ENCODE data around the gene IGFL2. TPM values are rescaled to one million over a fixed set of nuclear protein-coding genes. Genes with fewer than 3 reads are reported as not detected.

IGFL2 gene
- total and polyA plus RNA-seq, 9 of the 15 experiments (the other 6 are each of a cell fraction or from before 2014, with no cell fraction given), result 0.42 to 1.7 (median 0.75) TPM; not detected in 2

- CTCF ChIA-PET (ENCODE audit: low intra/inter-chr PET ratio), result no interaction called here
- BruUV-seq (replicated peaks), result no TSS peak
- POLR2A ChIA-PET, result no interaction called here
- no peaks in the 10 kb centered on the region for H4K20me1 ChIP-seq (replicated peaks; ENCODE audit: control insufficient read depth, insufficient read depth, low read length)
- DNase-seq (ENCODE audit: extremely low read depth in 1 of 4, low spot score in 3 of 4) (no peak), FAIRE-seq (no peak), ATAC-seq (no peak)
- H3K9me1 ChIP-seq (ENCODE audit: control insufficient read depth, insufficient read depth, low read length), result no peaks in the 10 kb centered on the region
- no peak overlapping the region for H3K9ac ChIP-seq (ENCODE audit: insufficient read depth in 1 of 2, low read depth in 2 of 2, low read length in 2 of 2)
- H3K4me1 ChIP-seq (replicated peaks in 1 of 2; ENCODE audit: control insufficient read depth in 2 of 2, insufficient read depth in 2 of 2, low read length in 2 of 2), result peaks cover 6 to 7% of the 10 kb centered on the region in 2 experiments; a peak in 4 of 5 replicates
- 38% methylated on average over 3 of the region's 3 CpGs for WGBS (ENCODE audit: insufficient coverage, low coverage, missing lambda C conversion rate)
- intact Hi-C loops (cut with micrococcal nuclease) (no loop called here), in situ Hi-C loops (cut with MboI) (no loop called here)
- no peak overlapping the region for H3K27ac ChIP-seq (ENCODE audit: extremely low read depth, low read depth, low read length)
- no peak overlapping the region for H3K4me3 ChIP-seq
- H3K4me2 ChIP-seq (ENCODE audit: insufficient read depth, low read length), result no peak overlapping the region
- no peaks in the 10 kb centered on the region for H3K36me3 ChIP-seq (ENCODE audit: control insufficient read depth, insufficient read depth, low read length)
- H2AFZ ChIP-seq (ENCODE audit: low read depth, low read length), result no peak overlapping the region
- no peaks in the 10 kb centered on the region for H3K9me3 ChIP-seq (replicated peaks; ENCODE audit: control insufficient read depth, insufficient read depth, low read depth, low read length)
- no peaks in the 10 kb centered on the region for H3K79me2 ChIP-seq (ENCODE audit: control insufficient read depth, insufficient read depth, low read length)
- H3K27me3 ChIP-seq (ENCODE audit: control insufficient read depth in 2 of 2, insufficient read depth in 2 of 2, low read length in 2 of 2), result peaks cover 0 to 23% of the 10 kb centered on the region in 2 experiments; a peak in 4 of 5 replicates
- TF ChIP-seq MLX (CRISPR knock-in tag; conservative IDR thresholded peaks at IDR 0.05) (0 out of 4 replicates have a peak, but pooled peaks of 1 of the 2 experiments have one; percentile 16), ATF4 (CRISPR knock-in tag; IDR thresholded peaks at IDR 0.05) (peak; percentile 67), LEF1 (IDR thresholded peaks at IDR 0.05) (no peak), SP2 (IDR thresholded peaks at IDR 0.05; ENCODE audit: extremely low read depth, low read depth, low read length, poor library complexity, severe bottlenecking) (no peak), ZNF41 (CRISPR knock-in tag; conservative IDR thresholded peaks at IDR 0.05) (0 out of 2 replicates have a peak, but pooled peaks have one; percentile 22), CBX1 (IDR thresholded peaks at IDR 0.05; ENCODE audit: low read depth) (no peak), TEAD1 (CRISPR knock-in tag; IDR thresholded peaks at IDR 0.05) (0 out of 4 replicates have a peak, but pooled peaks of 1 of the 2 experiments have one; percentile 32), ZFP36 (IDR thresholded peaks at IDR 0.05; ENCODE audit: low read depth, low read length, partially characterized antibody) (no peak), HNRNPUL1 (IDR thresholded peaks at IDR 0.05; ENCODE audit: low read length) (no peak), HMG20B (CRISPR knock-in tag; IDR thresholded peaks at IDR 0.05) (no peak), ZNF431 (CRISPR knock-in tag; IDR thresholded peaks at IDR 0.05) (no peak), MIER1 (IDR thresholded peaks at IDR 0.05; ENCODE audit: low read depth) (no peak), SIX5 (IDR thresholded peaks at IDR 0.05; ENCODE audit: borderline replicate concordance in 1 of 2, insufficient read depth in 1 of 2, low read depth in 1 of 2, low read length in 2 of 2) (no peak), ELF4 (CRISPR knock-in tag; IDR thresholded peaks at IDR 0.05) (peak; percentile 79), ESRRB (CRISPR knock-in tag; IDR thresholded peaks at IDR 0.05; ENCODE audit: borderline replicate concordance) (0 out of 2 replicates have a peak, but pooled peaks have one; percentile 70), ZSCAN32 (CRISPR knock-in tag; IDR thresholded peaks at IDR 0.05) (peak; percentile 72; the same call in 1 of the 2 replicates), JUNB (CRISPR knock-in tag; conservative IDR thresholded peaks at IDR 0.05) (peak; percentile 57; the same call in 1 of the 2 replicates), BCOR (IDR thresholded peaks at IDR 0.05) (no peak), ZNF717 (CRISPR knock-in tag; IDR thresholded peaks at IDR 0.05) (no peak), ZNF449 (CRISPR knock-in tag; IDR thresholded peaks at IDR 0.05) (no peak), ZFP1 (CRISPR knock-in tag; IDR thresholded peaks at IDR 0.05) (peak; percentile 19; the same call in 1 of the 2 replicates)
Measured at GRCh38 chr19:46191972-46192371, 43.9 kb downstream of the IGFL2 start.

Data from K562 (cell line).